Measurements from ENCODE around the gene ZYX.

GRCh38 chr7:143437578-143437977, 56.4 kb downstream of the ZYX start:
- TF ChIP-seq CSRNP3 (CRISPR knock-in tag; IDR thresholded peaks at IDR 0.05) (no peak), RARB (CRISPR knock-in tag; IDR thresholded peaks at IDR 0.05) (no peak), ISL1 (CRISPR knock-in tag; IDR thresholded peaks at IDR 0.05) (no peak), SNAI2 (CRISPR knock-in tag; IDR thresholded peaks at IDR 0.05) (no peak), GLIS3 (CRISPR knock-in tag; IDR thresholded peaks at IDR 0.05) (no peak), ZFP30 (CRISPR knock-in tag; IDR thresholded peaks at IDR 0.05) (no peak), CSDC2 (CRISPR knock-in tag; IDR thresholded peaks at IDR 0.05) (no peak), ZNF8 (CRISPR knock-in tag; IDR thresholded peaks at IDR 0.05) (no peak), ZFP3 (CRISPR knock-in tag; IDR thresholded peaks at IDR 0.05) (no peak), PATZ1 (CRISPR knock-in tag; IDR thresholded peaks at IDR 0.05; ENCODE audit: borderline replicate concordance) (no peak), CREB5 (CRISPR knock-in tag; IDR thresholded peaks at IDR 0.05; ENCODE audit: low read depth) (no peak), ARNTL (CRISPR knock-in tag; IDR thresholded peaks at IDR 0.05; ENCODE audit: borderline replicate concordance, low read depth) (no peak), TCF4 (CRISPR knock-in tag; IDR thresholded peaks at IDR 0.05; ENCODE audit: borderline replicate concordance) (no peak), ZC3H10 (CRISPR knock-in tag; IDR thresholded peaks at IDR 0.05) (no peak)

Data from SK-N-SH treated with all-trans-retinoic acid at 6 μM for 48 hours (cell line).